Astrocyte (in vitro differentiated cells and primary cell): ENCODE measurements around the gene GDPD4.

Source experiments
- EZH2 ChIP-seq: IDR thresholded peaks from 2 replicates; pipeline ENCODE4 v1.6.1; 2012; ENCODE audit warnings: mild to moderate bottlenecking, low read length, inconsistent platforms; ENCODE audit not compliant: insufficient read depth
- TF ChIP-seq, protein P1 (sequence below): IDR thresholded peaks from 2 replicates; pipeline ENCODE4 v1.5.1; 2011; ENCODE audit warnings: low read depth, mild to moderate bottlenecking, inconsistent platforms, low read length, moderate library complexity; ENCODE audit not compliant: insufficient read depth

DNA sequence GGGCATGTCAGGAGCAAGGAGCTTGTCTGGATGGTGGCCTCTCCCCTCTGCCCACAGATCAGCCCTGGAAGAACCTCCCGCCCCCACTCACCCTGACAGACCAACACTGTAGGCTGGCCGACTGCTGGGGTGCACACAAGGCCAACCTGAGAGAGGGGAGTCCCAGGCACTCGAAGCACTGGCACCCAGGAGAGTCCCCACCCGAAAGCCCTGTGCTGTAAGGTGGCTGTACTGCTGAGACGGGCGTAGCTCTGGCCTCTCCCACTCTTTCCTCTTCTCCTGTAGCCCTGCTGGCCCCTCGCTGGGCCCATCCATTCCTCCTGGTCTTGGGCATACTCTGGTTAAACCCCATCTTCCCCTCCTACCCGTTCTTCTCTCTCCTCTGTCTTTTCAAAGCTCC is 133.7 kb downstream of the GDPD4 start:
- TF ChIP-seq, protein P1, sequence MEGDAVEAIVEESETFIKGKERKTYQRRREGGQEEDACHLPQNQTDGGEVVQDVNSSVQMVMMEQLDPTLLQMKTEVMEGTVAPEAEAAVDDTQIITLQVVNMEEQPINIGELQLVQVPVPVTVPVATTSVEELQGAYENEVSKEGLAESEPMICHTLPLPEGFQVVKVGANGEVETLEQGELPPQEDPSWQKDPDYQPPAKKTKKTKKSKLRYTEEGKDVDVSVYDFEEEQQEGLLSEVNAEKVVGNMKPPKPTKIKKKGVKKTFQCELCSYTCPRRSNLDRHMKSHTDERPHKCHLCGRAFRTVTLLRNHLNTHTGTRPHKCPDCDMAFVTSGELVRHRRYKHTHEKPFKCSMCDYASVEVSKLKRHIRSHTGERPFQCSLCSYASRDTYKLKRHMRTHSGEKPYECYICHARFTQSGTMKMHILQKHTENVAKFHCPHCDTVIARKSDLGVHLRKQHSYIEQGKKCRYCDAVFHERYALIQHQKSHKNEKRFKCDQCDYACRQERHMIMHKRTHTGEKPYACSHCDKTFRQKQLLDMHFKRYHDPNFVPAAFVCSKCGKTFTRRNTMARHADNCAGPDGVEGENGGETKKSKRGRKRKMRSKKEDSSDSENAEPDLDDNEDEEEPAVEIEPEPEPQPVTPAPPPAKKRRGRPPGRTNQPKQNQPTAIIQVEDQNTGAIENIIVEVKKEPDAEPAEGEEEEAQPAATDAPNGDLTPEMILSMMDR = no peak
- no peak for TF ChIP-seq EZH2
